IPS DF 19.7 (cell line): Measurements from ENCODE around the gene MAGEA11.
"Not testable (repeated sequence)": the region's sequence is repeated elsewhere in the genome, so short reads cannot be mapped to it uniquely, and the experiment has no call there.

ENCODE experiments used
- DNase-seq: peaks from one replicate; pipeline ENCODE4 v3.0.0-alpha.2; 2013; ENCODE audit warnings: low read depth, low spot score

MAGEA11 gene, protein sequence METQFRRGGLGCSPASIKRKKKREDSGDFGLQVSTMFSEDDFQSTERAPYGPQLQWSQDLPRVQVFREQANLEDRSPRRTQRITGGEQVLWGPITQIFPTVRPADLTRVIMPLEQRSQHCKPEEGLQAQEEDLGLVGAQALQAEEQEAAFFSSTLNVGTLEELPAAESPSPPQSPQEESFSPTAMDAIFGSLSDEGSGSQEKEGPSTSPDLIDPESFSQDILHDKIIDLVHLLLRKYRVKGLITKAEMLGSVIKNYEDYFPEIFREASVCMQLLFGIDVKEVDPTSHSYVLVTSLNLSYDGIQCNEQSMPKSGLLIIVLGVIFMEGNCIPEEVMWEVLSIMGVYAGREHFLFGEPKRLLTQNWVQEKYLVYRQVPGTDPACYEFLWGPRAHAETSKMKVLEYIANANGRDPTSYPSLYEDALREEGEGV

GRCh38 chrX:149711545-149712236 is at the start of gene MAGEA11:
Gene MAGEA11 (plus strand): TSS chrX:149712060. CDS start chrX:149713160, 1,100 bp downstream.
- DNase-seq = no peak

DNA sequence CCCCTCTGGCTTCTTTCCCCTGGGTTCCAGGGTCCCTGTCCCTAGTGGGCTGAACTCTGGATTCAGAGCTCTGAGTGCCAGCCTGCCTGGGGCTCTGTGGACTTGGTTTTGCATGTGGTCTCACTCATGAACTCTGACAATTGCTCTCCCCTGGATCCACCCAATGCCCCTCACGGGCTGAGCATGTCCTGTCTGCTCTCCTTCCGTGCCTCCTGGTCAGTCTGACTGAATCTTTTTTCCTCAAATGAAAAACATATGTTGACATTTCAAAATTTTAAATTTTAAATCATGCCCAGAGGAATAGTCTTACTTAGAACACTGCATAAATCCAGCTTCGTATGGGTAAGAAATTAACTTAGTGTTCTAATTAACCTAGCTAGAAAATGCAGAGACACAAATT is 36.8 kb upstream of the MAGEA11 start:
- not testable (repeated sequence) for DNase-seq

DNA sequence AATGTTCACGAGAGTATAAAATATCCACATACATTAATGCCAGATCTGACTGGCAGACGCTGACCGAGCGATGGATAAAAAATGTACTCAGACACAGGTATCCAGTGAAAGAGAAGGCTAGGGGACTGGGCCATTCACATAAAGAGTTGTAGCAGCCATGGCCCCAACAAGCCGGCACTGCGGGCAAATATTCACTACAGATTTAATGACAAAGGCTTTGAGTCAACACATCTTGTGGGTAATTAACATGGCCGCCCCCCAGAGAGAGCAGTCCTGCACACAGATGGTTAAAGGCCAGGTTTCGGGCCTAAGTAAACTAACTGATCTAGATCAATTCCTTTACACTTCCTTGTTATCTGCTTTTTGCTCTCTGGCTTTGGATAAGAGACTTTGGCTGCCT is 36.3 kb upstream of the MAGEA11 start:
- not testable (repeated sequence) for DNase-seq

DNA sequence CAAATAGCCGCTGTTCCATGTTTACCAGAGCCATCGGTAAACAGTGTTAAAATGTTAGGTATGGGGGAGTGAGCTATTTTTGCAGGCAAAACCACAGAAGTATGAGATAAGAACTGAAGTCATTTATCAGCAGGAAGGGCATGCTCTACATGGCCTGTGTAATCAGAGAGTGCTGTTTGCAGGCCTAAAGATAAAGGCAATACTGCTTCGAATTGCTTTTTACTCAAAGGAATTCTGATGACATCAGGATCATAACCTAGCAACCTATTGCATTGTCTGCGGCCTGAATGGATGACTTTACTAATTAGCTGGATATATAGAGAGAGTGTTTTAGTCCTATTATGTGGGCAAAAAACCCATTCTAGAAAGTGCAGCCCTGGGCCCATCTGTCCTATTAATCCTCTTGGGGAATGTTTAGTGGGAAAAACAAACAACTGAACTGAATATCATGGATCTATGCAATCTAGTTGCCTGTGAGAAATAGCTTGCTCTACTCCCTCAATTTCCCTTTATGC is 32.6 kb upstream of the MAGEA11 start:
- not testable (repeated sequence) for DNase-seq

DNA sequence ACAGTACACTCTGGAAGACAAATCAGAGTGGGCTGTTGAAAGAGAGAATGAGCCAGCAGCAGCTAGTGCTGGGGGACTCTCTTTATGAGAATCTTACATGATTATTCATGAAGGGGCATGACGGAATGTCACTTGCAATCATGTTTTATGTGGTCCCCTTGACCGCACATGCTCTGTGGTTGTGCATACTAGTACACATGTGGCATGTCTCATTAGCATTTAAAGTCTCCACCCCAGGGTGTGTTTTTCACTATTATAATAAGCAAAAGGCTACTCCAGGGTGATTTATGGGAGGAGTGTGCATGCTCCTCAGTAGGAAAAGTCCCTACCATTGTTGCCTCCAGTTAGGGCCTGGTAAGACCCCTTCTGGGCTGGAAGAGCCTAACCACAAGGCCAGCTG is 30.7 kb upstream of the MAGEA11 start:
- DNase-seq = no peak

- peak; percentile 48 for DNase-seq
Observed at GRCh38 chrX:149682031-149682430, 29.8 kb upstream of the MAGEA11 start.

DNA sequence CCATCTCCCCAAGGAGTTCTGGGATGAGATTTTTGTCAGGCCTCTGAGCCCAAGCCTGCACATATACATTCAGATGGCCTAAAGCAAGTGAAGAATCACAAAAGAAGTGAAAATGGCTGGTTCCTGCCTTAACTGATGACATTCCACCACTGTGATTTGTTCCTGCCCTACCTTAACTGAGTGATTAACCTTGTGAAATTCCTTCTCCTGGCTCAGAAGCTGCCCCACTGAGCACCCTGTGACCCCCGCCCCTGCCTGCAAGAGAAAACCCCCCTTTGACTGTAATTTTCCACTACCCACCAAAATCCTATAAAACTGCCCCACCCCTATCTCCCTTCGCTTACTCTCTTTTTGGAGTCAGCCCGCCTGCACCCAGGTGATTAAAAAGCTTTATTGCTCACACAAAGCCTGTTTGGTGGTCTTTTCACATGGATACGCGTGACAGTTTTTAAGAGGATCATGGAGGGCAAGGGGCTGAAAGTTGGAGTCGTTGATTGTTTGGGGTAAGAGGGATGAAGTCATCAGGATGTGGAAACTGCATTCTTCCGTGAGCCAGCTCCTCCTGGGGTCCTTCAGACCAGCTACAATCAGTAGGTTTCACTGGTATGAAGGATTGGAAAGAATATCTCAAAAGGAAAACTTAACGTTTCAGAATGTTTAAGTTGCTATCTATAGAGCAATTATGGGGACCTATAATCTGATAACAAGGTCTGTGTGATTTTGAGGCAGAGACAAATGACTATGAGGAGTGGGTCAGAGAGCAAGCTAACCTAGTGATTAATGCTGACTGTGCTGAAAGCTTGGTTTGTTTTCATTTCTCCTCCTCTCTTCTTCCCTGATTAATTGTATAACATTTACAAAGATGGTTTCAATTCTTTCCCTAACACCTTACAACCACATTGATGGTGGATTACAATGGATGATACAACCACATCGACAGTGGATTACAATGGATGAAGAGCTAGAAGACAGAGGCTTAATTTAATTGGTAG is 28.6 kb upstream of the MAGEA11 start:
- no peak for DNase-seq

DNA sequence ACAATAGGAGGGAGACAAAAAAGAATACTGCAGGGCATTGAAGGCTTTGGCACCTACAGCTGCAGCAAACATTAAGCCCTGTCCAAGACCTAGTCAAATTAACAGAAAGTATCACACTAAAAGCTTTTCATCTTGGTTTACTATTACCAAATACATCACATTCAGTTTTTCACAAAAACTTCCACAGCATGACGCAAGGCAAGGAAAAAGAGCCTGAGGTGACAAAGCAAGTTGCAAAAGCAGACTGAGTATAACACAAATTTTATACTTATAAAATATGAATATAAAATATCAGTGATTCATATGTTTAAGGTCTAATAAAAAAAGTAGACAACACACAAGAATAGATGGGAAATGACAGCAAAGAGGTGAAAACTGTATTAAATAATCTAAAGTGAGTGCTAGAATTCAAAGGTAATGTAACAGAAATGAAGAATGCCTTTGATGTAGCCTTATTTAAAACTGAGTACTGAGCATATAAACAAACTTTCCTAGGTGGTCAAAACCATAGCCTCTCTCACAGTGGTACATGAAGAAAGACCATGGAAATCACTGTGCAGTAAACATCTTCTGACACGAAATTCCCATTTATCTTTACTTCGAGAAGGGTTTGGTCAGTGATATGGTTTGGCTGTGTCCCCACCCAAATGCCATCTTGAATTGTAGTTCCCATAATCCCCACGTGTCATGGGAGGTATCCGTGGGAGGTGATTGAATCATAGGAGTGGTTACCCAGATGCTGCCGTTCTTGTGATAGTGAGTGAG is 27.7 kb upstream of the MAGEA11 start:
- DNase-seq = no peak

DNA sequence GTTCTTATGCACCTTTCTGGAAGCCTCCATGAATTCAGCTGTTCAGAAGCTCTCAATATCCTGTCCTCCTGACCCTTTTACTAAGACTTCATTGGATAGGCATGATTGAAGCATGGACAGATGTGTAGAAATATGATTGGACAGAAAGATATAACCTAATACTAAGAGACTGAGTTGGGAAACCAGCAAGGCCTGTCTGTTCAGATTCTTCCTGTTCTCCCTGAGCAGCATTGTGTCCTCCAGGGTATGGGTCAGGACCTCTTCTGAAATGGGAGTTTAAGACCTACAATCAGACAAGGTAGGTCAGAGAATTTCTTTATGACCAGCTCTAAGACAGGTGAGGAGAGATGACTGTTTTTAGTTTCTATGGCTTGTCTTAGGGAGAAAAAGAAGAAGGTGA is 23.9 kb upstream of the MAGEA11 start:
- DNase-seq = no peak

DNA sequence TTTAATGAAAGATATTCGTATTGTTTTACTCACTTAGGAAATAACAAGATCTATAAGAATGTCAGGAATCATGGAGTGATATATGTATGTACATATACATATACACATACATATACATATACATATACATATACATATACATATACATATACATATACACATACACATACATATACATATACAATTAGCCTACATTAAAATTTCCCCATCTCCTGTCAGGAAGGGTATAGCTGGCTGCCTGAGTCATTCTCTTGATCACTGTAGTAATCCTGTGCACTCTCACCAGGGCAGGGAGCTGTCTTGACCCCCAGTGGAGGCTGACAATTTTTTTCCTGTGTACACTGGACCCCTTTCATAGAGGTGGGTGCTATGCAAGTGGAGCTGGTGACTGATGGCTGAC is 23.3 kb upstream of the MAGEA11 start:
- DNase-seq = no peak

GRCh38 chrX:149691794-149692193 is 20.1 kb upstream of the MAGEA11 start:
- DNase-seq = no peak

DNA sequence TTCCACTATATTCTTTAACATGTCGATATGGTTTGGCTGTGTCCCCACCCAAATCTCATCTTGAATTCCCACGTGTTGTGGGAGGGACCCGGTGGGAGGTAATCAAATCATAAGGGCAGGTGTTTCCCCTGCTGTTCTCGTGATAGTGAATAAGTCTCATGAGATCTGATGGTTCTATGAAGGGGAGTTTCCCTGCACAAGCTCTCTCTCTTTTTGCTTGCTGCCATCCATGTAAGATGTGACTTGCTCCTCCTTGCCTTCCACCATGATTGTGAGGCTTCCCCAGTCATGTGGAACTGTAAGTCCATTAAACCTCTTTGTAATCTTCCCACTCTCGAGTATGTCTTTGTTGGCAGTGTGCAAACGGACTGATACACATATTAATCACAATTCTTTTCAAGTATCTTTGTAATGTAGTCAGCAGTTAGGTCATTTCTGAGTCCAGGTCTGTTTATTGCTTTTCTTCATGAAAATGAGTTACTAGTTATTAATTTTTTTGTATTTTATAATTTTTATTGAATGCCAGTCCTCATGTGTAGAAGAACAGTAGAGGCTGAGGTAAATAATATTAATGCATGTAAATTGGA is 19.1 kb upstream of the MAGEA11 start:
- DNase-seq = not testable (repeated sequence)

- no peak for DNase-seq
Observed at GRCh38 chrX:149699761-149700160, 12.1 kb upstream of the MAGEA11 start.

GRCh38 chrX:149704664-149705063 is 7.2 kb upstream of the MAGEA11 start:
- DNase-seq = no peak

DNA sequence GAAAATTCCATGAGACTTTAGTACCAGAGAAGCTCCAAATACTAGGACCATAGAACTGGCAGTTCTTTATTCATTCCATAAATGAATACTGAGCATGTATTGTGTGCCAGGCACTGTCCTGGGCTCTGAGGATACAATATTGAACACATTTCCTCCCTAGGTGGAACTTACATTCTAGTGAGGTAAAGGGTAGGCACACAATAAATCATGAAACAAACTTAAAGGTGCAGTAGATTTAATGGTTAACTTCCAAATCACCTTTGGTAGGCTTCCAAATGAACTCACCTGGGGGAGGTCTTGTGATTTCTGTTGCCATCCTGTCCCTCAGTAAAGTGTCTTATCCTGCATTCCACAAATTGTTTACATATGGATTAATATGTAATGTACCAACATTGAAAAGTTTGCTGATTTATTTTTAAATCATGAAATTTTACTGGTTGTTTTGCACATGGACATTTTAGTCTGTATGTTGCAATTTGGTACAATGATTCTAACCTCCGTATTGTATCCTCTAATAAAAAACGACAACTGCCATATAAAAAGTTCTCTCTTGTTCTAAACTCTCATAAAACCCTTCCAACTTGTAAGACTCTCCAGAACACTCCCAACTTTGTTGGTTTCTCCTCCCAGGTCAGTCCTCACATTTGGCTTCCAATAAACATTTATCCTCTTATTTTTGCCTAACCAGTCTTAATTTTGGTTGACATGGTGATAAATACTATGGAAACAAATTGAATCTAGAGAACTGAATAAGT is 4.5 kb upstream of the MAGEA11 start:
- no peak for DNase-seq

- no peak for DNase-seq
Observed at GRCh38 chrX:149712831-149713230, 971 bp downstream of the MAGEA11 start.

- no peak for DNase-seq
Observed at GRCh38 chrX:149713279-149714050, 1.6 kb downstream of the MAGEA11 start.

DNA sequence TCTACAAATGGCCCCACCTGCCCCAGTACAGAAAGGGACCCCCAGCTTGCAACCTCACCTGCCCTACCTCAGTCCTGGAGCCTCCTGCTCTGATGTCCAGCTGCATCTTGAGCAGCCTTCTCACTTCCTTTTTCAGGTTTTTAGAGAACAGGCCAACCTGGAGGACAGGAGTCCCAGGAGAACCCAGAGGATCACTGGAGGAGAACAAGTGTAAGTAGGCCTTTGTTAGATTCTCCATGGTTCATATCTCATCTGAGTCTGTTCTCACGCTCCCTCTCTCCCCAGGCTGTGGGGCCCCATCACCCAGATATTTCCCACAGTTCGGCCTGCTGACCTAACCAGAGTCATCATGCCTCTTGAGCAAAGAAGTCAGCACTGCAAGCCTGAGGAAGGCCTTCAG is 3.6 kb downstream of the MAGEA11 start:
- DNase-seq = no peak

GRCh38 chrX:149716632-149717031 is 4.8 kb downstream of the MAGEA11 start:
- DNase-seq = no peak
